IPS-20b (cell line): ENCODE data around the gene PLEKHG2.

ENCODE experiments used
- H3K27ac ChIP-seq: one replicate; pipeline ENCODE4 v1.5.1; 2013; ENCODE audit warnings: low read length
- H3K27me3 ChIP-seq: 2 replicates; pipeline ENCODE4 v1.6.1; 2013; ENCODE audit warnings: mild to moderate bottlenecking, low read length, inconsistent platforms; ENCODE audit not compliant: insufficient read depth
- H3K36me3 ChIP-seq: 2 replicates; pipeline ENCODE4 v1.6.1; 2013; ENCODE audit warnings: low read depth, mild to moderate bottlenecking, inconsistent platforms, low read length, moderate library complexity; ENCODE audit not compliant: insufficient read depth
- H3K4me1 ChIP-seq: 2 replicates; pipeline ENCODE4 v1.6.1; 2013; ENCODE audit warnings: mild to moderate bottlenecking, control low read depth, inconsistent platforms, low read length, moderate library complexity; ENCODE audit not compliant: insufficient read depth
- H3K4me3 ChIP-seq: 2 replicates; pipeline ENCODE4 v1.5.1; 2013; ENCODE audit warnings: mild to moderate bottlenecking, low read length, inconsistent platforms
- H3K9ac ChIP-seq: 2 replicates; pipeline ENCODE4 v1.6.1; 2013; ENCODE audit warnings: low read depth, mild to moderate bottlenecking, inconsistent platforms, low read length, moderate library complexity
- H3K9me3 ChIP-seq: 2 replicates; pipeline ENCODE4 v1.6.1; 2013; ENCODE audit warnings: mild to moderate bottlenecking, low read depth, low read length, inconsistent platforms; ENCODE audit not compliant: insufficient read depth

PLEKHG2 gene, protein sequence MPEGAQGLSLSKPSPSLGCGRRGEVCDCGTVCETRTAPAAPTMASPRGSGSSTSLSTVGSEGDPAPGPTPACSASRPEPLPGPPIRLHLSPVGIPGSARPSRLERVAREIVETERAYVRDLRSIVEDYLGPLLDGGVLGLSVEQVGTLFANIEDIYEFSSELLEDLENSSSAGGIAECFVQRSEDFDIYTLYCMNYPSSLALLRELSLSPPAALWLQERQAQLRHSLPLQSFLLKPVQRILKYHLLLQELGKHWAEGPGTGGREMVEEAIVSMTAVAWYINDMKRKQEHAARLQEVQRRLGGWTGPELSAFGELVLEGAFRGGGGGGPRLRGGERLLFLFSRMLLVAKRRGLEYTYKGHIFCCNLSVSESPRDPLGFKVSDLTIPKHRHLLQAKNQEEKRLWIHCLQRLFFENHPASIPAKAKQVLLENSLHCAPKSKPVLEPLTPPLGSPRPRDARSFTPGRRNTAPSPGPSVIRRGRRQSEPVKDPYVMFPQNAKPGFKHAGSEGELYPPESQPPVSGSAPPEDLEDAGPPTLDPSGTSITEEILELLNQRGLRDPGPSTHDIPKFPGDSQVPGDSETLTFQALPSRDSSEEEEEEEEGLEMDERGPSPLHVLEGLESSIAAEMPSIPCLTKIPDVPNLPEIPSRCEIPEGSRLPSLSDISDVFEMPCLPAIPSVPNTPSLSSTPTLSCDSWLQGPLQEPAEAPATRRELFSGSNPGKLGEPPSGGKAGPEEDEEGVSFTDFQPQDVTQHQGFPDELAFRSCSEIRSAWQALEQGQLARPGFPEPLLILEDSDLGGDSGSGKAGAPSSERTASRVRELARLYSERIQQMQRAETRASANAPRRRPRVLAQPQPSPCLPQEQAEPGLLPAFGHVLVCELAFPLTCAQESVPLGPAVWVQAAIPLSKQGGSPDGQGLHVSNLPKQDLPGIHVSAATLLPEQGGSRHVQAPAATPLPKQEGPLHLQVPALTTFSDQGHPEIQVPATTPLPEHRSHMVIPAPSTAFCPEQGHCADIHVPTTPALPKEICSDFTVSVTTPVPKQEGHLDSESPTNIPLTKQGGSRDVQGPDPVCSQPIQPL (N-terminal part only)

DNA sequence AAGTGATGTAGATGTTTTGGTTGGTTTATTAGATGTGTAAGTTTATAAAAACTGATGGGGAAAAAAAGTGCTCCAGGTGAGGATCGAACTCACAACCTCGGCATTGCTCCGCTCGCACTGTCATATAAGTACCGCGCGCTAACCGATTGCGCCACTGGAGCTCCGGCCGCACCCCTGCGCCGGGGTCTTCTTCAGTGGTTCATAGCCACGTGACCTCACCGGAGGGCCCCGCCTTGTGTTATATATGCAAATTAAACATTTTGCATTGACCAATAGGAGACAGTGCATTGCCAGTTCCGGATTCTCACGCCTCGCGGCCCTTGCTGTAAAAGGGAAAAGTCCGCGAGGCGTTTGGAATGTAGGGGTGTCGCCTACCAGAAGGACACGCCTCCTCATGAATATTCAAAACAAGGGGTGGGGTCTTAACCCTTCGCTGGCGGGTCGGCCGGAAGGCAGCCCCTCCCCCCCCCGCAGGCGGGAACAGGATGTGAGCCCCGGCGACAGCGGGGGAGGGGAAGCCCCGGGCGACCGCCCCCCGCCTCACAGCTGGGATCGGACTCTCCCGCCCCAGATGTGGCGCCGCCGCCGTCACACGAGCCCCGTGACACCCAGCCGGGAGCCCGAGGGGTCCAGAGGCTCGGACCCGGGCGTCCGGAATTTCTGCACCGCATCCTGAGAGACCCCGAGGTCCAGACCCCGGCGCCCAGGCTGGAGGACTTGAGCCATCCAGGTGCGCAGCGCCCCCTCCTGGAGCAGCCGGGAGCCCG is at the start of gene PLEKHG2:
PLEKHG2 (plus strand) TSS at position 570 of the 767 bp plus-strand sequence. CDS start 1,418 bp downstream, outside the sequence.
- peaks cover 21% of the 10 kb centered on the region for H3K4me1 ChIP-seq
- peak within 1 kb of the TSS; percentile 93 for H3K4me3 ChIP-seq
- peaks cover 27% of the 10 kb centered on the region for H3K36me3 ChIP-seq
- H3K9ac ChIP-seq = peak within 1 kb of the TSS; percentile 99
- H3K9me3 ChIP-seq = no peaks in the 10 kb centered on the region
- no peaks in the 10 kb centered on the region; the same call in 1 of the 2 replicates for H3K27me3 ChIP-seq
- peak within 1 kb of the TSS; percentile 80 for H3K27ac ChIP-seq

DNA sequence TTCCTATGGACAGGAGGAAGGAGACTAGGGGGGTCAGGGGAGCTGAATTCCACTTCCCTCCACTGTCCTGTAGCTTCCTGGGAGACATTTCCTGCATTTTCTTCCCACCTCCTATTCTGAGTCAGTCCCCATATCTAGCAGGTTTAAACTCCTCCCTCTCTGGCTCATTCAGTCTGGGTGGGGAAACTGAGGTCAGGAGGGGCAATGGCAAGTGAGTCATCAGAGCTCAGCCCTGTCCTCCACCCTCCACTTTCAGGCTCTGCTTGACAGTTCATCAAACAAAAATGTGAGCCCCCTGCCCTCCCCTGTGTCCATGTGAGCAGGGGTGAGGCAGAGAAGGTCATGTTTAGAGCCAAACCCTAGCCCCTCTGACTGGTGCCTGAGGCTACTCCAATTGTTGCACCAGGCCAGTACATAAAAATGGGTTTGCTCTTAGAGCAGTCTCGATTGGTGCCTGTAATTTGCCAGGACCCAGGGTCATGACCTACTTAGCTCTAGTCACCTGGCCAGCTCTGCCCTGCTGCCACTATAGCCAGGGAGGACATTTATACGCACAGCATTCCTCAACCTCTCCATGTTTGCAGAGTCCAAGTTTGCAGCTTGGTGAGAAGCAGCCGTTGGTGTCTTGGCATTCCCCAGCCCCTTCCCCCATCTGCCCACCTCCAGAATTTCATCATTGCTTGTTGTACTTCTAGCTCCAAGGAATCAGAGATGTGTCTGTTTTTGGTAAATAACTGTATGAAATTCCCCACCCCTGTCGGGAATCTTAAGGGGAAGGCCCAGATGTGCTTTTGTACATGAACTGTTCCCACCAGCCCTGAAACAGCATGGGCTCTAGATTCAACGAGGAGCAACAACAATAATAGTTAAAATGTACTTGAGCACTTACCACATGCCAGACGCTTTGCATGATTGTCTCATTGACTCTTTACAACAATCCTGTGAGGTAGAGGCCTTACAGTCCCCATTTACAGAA is 49.5 kb upstream of the PLEKHG2 start:
- H3K9me3 ChIP-seq = no peaks in the 10 kb centered on the region
- no peak overlapping the region for H3K9ac ChIP-seq
- no peaks in the 10 kb centered on the region for H3K27me3 ChIP-seq
- no peak overlapping the region for H3K27ac ChIP-seq
- peaks cover 64% of the 10 kb centered on the region for H3K36me3 ChIP-seq
- no peaks in the 10 kb centered on the region for H3K4me1 ChIP-seq
- H3K4me3 ChIP-seq = no peak overlapping the region

DNA sequence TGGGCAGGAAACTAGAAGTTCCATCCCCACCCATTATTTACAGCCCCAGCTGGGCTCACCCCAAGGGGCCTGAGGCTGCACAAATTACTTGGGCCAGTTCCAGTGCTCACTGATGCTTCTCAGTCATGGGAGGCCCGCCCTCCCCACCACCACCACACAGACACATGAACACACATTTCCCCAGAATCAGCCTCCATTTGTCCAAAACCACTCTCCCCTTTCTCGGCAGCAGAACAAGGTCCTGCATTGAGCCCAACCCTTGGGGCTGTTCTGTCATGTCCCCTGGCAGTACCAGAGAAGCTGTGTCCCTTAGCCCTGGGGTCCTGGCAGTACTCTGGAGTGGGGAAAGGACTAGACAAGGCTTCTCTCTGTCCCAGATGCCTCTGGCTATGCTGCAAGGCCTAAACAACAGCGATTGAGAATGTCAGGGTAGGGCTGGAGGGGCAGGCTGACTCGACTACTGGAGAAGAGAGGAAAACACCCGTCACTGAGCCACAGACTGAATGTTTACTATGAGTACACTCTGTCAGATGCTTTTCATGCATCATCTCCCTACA is 48.5 kb upstream of the PLEKHG2 start:
- no peaks in the 10 kb centered on the region for H3K27me3 ChIP-seq
- H3K4me3 ChIP-seq = no peak overlapping the region
- H3K4me1 ChIP-seq = no peaks in the 10 kb centered on the region
- no peak overlapping the region for H3K27ac ChIP-seq
- H3K36me3 ChIP-seq = peaks cover 63% of the 10 kb centered on the region
- no peak overlapping the region for H3K9ac ChIP-seq
- H3K9me3 ChIP-seq = no peaks in the 10 kb centered on the region

DNA sequence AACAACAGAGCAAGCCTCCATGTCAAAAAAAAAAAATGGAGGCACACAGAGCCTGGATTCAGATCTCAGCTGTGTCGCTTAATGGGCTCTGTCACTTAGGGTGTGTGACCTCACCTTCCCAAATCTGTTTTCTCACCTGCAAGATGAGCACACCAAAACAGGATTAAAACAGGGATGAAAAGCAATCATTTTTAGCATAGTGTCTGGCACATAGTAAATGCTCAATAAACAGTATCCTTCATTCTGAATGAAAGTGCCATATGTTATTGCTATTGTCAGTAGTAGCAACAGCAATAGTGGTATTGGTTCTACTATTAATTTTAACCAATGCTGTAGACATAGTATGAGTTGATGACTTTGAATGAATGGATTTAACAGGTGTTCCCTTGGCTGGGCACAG is 46.9 kb upstream of the PLEKHG2 start:
- Histone ChIP-seq H3K27ac (no peak overlapping the region), H3K4me3 (no peak overlapping the region), H3K27me3 (no peaks in the 10 kb centered on the region), H3K4me1 (no peaks in the 10 kb centered on the region), H3K9ac (no peak overlapping the region), H3K9me3 (no peaks in the 10 kb centered on the region), H3K36me3 (peaks cover 66% of the 10 kb centered on the region)

DNA sequence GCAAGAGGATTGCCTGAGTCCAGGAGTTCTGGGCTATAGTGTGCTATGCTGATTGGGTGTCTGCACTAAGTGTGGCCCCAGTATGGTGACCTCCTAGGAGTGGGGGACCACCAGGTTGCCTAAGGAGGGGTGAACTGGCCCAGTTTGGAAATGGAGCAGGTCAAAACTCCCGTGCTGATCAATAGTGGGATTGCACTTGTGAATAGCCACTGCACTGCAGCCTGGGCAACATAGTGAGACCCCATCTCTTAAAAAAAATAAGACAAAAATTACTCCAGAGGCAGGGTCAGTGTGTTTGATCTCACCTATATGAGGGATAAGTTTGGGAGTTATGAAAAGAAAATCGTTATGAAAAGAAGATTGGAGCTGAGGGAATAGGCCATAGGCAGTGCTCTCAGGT is 43.3 kb upstream of the PLEKHG2 start:
- Histone ChIP-seq H3K9me3 (no peaks in the 10 kb centered on the region), H3K9ac (no peak overlapping the region), H3K27ac (no peak overlapping the region), H3K27me3 (no peaks in the 10 kb centered on the region), H3K4me3 (no peak overlapping the region), H3K4me1 (no peaks in the 10 kb centered on the region), H3K36me3 (peaks cover 72% of the 10 kb centered on the region)

DNA sequence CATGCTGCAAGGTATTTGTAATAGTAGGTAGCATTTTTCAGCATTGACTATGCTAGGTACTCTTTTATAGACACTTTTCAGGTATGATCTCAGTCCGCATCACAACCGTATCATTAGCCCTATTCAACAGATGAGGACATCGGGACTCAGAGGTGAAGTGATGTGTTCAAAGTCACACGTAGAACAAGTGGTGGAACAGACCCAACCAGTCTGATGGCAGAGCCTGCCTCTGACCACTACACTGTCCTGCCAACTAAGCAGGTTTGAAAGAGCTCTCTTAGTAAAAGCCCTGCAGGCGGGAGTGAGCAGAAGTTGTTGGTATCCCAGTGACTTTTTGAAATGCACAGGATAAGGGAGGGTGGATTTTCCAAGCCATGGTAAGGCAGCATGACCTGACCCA is 41.7 kb upstream of the PLEKHG2 start:
- H3K4me1 ChIP-seq = no peaks in the 10 kb centered on the region
- no peak overlapping the region for H3K4me3 ChIP-seq
- no peaks in the 10 kb centered on the region for H3K27me3 ChIP-seq
- no peak overlapping the region for H3K27ac ChIP-seq
- H3K9me3 ChIP-seq = no peaks in the 10 kb centered on the region
- no peak overlapping the region for H3K9ac ChIP-seq
- peaks cover 79% of the 10 kb centered on the region for H3K36me3 ChIP-seq

DNA sequence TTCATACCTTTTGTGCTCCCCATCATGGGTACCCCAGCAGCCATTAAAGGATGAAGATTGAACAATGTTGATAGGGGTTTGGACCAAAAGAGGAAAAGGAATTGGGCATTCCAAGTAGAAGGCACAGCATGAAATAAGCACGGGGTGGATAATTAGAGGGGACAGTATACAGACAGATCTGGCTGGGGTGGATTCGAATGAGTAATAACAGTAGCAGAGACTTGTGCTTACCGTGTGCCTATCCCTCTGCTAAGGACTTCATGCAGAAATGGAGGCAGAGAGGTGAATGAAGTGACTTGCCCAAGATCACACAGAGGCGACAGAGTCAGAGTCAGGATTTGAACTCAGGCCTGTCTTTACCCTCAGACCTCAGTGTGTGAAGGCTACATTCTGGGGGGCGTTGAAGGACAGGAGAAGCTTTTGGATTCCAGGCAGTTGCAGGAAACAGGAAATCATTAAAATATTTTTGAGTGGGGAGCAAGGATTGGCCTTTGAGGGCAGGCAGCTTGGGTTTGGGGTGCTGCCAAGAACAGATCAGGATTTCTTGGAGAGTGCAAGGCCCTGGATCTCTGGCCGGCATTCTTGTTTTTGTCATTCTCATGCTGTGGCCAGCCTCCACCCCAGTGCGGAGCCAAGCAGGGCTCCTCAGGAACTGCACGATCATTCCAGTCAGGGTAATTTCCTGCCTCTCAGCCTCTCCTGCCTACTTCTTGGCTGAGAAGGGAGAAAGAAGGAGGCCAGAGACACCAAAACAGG is 40.2 kb upstream of the PLEKHG2 start:
- H3K4me1 ChIP-seq = no peaks in the 10 kb centered on the region

DNA sequence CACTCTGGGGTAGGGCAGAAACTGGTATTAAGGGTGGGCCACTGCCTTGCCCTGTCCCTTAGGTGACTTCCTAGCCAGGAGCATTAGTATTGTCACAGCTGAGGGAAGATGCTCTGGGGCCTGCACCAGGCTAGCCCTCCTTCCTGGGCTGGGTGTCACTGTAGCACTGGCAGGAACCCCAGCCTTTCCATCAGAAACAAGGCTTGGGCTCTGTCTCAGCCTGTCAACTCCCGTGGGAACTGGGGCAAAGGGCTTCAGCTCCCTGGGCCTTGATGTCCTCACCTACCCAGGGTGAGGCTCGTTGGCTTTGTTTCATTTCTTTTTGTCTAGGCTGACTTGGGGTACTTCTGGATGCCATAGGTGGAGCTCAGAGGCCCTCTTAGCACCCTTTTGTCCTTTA is 39.5 kb upstream of the PLEKHG2 start:
- H3K9ac ChIP-seq = no peak overlapping the region
- no peak overlapping the region for H3K27ac ChIP-seq
- no peaks in the 10 kb centered on the region for H3K27me3 ChIP-seq
- no peaks in the 10 kb centered on the region for H3K9me3 ChIP-seq
- H3K4me3 ChIP-seq = no peak overlapping the region
- H3K36me3 ChIP-seq = peaks cover 88% of the 10 kb centered on the region
- no peaks in the 10 kb centered on the region for H3K4me1 ChIP-seq

More for the DNA sequence above, 40.2 kb upstream of the PLEKHG2 start:
- Histone ChIP-seq H3K9ac (no peak overlapping the region), H3K9me3 (no peaks in the 10 kb centered on the region), H3K27me3 (no peaks in the 10 kb centered on the region), H3K27ac (no peak overlapping the region), H3K36me3 (peaks cover 81% of the 10 kb centered on the region), H3K4me3 (no peak overlapping the region)

DNA sequence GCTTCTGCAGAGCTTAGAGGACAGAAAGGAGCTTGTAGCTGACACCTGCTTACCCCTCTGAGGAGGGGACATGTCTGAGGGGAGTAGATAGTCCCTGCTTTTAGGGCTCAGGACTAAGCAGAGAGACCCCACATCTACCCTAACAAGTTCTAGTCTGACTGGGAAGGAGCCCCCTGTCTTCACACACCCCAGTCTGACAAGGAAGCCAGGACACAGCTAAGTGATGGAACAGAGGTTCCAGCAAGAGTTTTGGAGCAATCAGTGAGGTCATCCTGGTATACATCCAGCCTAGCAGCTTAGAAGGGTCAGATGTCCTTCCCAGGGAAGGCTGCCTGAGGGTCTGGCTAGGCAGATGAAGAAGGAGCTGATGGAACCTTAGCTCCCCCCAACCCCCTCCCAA is 36.5 kb upstream of the PLEKHG2 start:
- no peaks in the 10 kb centered on the region for H3K27me3 ChIP-seq
- H3K4me3 ChIP-seq = no peak overlapping the region
- no peaks in the 10 kb centered on the region for H3K4me1 ChIP-seq
- H3K9me3 ChIP-seq = no peaks in the 10 kb centered on the region
- H3K36me3 ChIP-seq = peaks cover 89% of the 10 kb centered on the region
- H3K9ac ChIP-seq = no peak overlapping the region
- no peak overlapping the region for H3K27ac ChIP-seq
